Uterus (tissue), 4 donors: ENCODE measurements around the gene GPR27. TPM values are rescaled to one million over a fixed set of nuclear protein-coding genes. Genes with fewer than 3 reads are reported as not detected.

Experiments used
- DNase-seq, 2 donors: peaks; one replicate each; pipeline ENCODE4 v3.0.0-alpha.2; 2019 to 2020
- H3K27ac ChIP-seq, 2 donors: fragments of 200-600 bp; sonication (generic); 1 replicate in 1 of 2; 2 replicates in 1 of 2; pipeline ENCODE4 v1.5.1; 2016 to 2018
- H3K27me3 ChIP-seq, 2 donors: fragments of 200-600 bp; sonication (generic); one replicate each; pipeline ENCODE4 v1.5.1; 2018 to 2019; ENCODE audit warnings: control low read depth in 1 of 2
- H3K36me3 ChIP-seq, 2 donors: fragments of 200-600 bp; sonication (generic); one replicate each; pipeline ENCODE4 v1.5.1; 2019; ENCODE audit warnings: control low read depth in 1 of 2
- H3K4me1 ChIP-seq, 2 donors: fragments of 200-600 bp; sonication (generic); one replicate each; pipeline ENCODE4 v1.5.1; 2018 to 2019; ENCODE audit warnings: control low read depth in 1 of 2
- H3K4me3 ChIP-seq, 2 donors: fragments of 200-600 bp; sonication (generic); 1 replicate in 1 of 2; 2 replicates in 1 of 2; pipeline ENCODE4 v1.5.1; 2018 to 2019; ENCODE audit warnings: mild to moderate bottlenecking in 1 of 2
- H3K9me3 ChIP-seq, 2 donors: fragments of 200-600 bp; sonication (generic); one replicate each; pipeline ENCODE4 v1.5.1; 2019; ENCODE audit warnings: control low read depth in 1 of 2
- CTCF ChIP-seq, 4 experiments: fragments of 200-600 bp in 2 of 4; fragments of 450-650 bp in 2 of 4; sonication (generic) in 2 of 4; IDR thresholded peaks; one replicate each; pipeline ENCODE4 v1.5.1; 2016 to 2019; ENCODE audit warnings: antibody characterized with exemption in 4 of 4, mild to moderate bottlenecking in 2 of 4, moderate library complexity in 1 of 4
- POLR2A ChIP-seq, 2 donors: fragments of 450-650 bp; IDR thresholded peaks; one replicate each; pipeline ENCODE4 v1.6.1; 2016; ENCODE audit warnings: antibody characterized with exemption in 2 of 2, mild to moderate bottlenecking in 1 of 2, moderate library complexity in 1 of 2
- intact Hi-C: fragments of 100-400 bp; cut with DNase I; formaldehyde crosslinking; loops from one replicate; pipeline ENCODE4 v1.15.1; 2023; ENCODE audit warnings: low total_unique reads
- total RNA-seq, 4 donors: library from RNA; depleted of rRNA in 3 of 4; stranded (reverse); fragments of >200 nt in 3 of 4; gene quantifications; one replicate each; pipeline versions ENCODE4 v1.1.0 to v1.2.4, GENCODE V29; 2014 to 2023
- donor health status: DM: yes; HTN: yes; CAD: no.

Gene GPR27
- total RNA-seq, 4 donors from 2014 or later: under 0.01 to 9.7 (median 4.4) TPM

- intact Hi-C loops: no loop called here
- no peak overlapping the region for H3K27ac ChIP-seq
- no peaks in the 10 kb centered on the region for H3K36me3 ChIP-seq
- H3K27me3 ChIP-seq: no peaks in the 10 kb centered on the region
- no peak for DNase-seq
- TF ChIP-seq CTCF (IDR thresholded peaks at IDR 0.05) (no peak), POLR2A (IDR thresholded peaks at IDR 0.05) (no peak)
- no peaks in the 10 kb centered on the region for H3K9me3 ChIP-seq
- H3K4me1 ChIP-seq: no peaks in the 10 kb centered on the region
- no peak overlapping the region for H3K4me3 ChIP-seq
Observed at GRCh38 chr3:71771884-71772283, 18.2 kb downstream of the GPR27 start.

- Histone ChIP-seq H3K4me1 (no peaks in the 10 kb centered on the region), H3K27me3 (peaks cover 6 to 40% of the 10 kb centered on the region in 2 donors), H3K36me3 (no peaks in the 10 kb centered on the region), H3K4me3 (no peak overlapping the region), H3K27ac (no peak overlapping the region), H3K9me3 (no peaks in the 10 kb centered on the region)
- no peak for TF ChIP-seq CTCF (IDR thresholded peaks at IDR 0.05)
- TF ChIP-seq POLR2A (IDR thresholded peaks at IDR 0.05): no peak
- DNase-seq: no peak
- intact Hi-C loops: no loop called here
Observed at GRCh38 chr3:71776538-71776937, 22.9 kb downstream of the GPR27 start.

- H3K27me3 ChIP-seq: peaks cover 10 to 58% of the 10 kb centered on the region in 2 donors
- intact Hi-C loops: no loop called here
- TF ChIP-seq POLR2A (IDR thresholded peaks at IDR 0.05) (no peak), CTCF (IDR thresholded peaks at IDR 0.05) (no peak)
- no peaks in the 10 kb centered on the region for H3K36me3 ChIP-seq
- no peak overlapping the region for H3K27ac ChIP-seq
- no peak for DNase-seq
- no peaks in the 10 kb centered on the region for H3K4me1 ChIP-seq
- H3K4me3 ChIP-seq: no peak overlapping the region
- no peaks in the 10 kb centered on the region for H3K9me3 ChIP-seq
Observed at GRCh38 chr3:71778353-71778752, 24.7 kb downstream of the GPR27 start.

GRCh38 chr3:71779674-71780377, 26.2 kb downstream of the GPR27 start:
- DNase-seq: no peak
- Histone ChIP-seq H3K27ac (no peak overlapping the region), H3K27me3 (peaks cover 21 to 69% of the 10 kb centered on the region in 2 donors), H3K9me3 (no peaks in the 10 kb centered on the region), H3K4me3 (no peak overlapping the region), H3K4me1 (peaks cover 0 to 3% of the 10 kb centered on the region in 2 donors), H3K36me3 (no peaks in the 10 kb centered on the region)
- intact Hi-C loops: no loop called here
- no peak for TF ChIP-seq POLR2A (IDR thresholded peaks at IDR 0.05)
- TF ChIP-seq CTCF (IDR thresholded peaks at IDR 0.05): no peak

- no peak for TF ChIP-seq POLR2A (IDR thresholded peaks at IDR 0.05)
- Histone ChIP-seq H3K36me3 (no peaks in the 10 kb centered on the region), H3K27ac (no peak overlapping the region), H3K4me3 (no peak overlapping the region), H3K27me3 (peaks cover 21 to 71% of the 10 kb centered on the region in 2 donors), H3K4me1 (peaks cover 0 to 8% of the 10 kb centered on the region in 2 donors), H3K9me3 (no peaks in the 10 kb centered on the region)
- intact Hi-C loops: no loop called here
- DNase-seq: no peak
Observed at GRCh38 chr3:71780430-71780829, 26.8 kb downstream of the GPR27 start.
